Suprapubic skin (tissue), 4 donors: Measurements from ENCODE around the gene CEP350.

Experiments
- POLR2A ChIP-seq, 2 donors: fragments of 450-650 bp; IDR thresholded peaks; one replicate each; pipeline ENCODE4 v1.6.1; 2017; ENCODE audit warnings: antibody characterized with exemption in 2 of 2, mild to moderate bottlenecking in 2 of 2, moderate library complexity in 2 of 2
- POLR2AphosphoS5 ChIP-seq, 3 donors: sonication (generic); formaldehyde crosslinking; IDR thresholded peaks; one replicate each; pipeline ENCODE4 v1.6.1; 2017; ENCODE audit warnings: antibody characterized with exemption in 3 of 3
- TF ChIP-seq, protein P1 (sequence below), 2 donors: fragments of 200-600 bp in 1 of 2; fragments of 450-650 bp in 1 of 2; sonication (generic) in 1 of 2; IDR thresholded peaks; one replicate each; pipeline ENCODE4 v1.5.1; 2016 to 2019; ENCODE audit warnings: antibody characterized with exemption in 2 of 2, mild to moderate bottlenecking in 1 of 2, moderate library complexity in 1 of 2

DNA sequence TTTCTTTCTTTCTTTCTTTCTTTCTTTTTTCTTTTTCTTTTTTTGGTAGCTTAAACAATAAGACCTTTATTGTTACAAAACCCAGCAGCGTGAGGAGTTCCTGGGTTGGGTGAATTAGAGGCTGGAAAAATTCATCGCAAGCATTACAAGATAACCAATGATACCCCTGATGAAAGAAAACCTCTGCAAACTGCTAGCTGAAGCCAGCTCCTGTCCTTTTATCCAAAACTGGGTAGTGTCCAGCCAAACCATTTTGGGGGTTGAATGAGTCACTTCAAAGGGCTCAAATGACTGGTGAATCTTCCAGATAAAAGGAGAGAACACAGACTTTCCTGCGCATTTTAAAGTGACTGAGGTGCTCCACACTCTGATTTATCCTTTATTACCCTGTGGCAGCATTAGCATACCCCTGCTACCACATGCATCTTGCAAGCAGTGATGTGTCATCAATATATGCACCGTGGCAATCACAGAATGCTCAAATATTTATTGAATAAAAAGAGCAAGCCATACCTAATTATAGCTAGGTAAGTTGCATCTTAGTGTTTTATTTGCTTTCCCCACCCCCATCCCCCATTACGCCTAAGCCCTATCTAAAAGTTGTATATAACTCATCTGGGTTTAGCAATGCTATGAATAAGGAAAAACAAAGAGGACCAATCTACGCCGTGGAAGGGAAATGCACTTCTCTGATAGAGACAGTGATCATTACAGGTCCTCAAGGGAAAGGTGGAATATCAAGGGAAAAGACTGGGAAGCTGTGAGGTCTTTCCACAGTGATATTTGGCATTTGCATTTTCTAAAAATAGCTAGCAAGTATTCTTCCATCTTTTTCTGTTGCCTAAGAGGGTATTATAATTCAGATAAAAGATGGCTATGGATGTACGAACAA, 32.4 kb upstream of the CEP350 start:
- TF ChIP-seq, protein P1, sequence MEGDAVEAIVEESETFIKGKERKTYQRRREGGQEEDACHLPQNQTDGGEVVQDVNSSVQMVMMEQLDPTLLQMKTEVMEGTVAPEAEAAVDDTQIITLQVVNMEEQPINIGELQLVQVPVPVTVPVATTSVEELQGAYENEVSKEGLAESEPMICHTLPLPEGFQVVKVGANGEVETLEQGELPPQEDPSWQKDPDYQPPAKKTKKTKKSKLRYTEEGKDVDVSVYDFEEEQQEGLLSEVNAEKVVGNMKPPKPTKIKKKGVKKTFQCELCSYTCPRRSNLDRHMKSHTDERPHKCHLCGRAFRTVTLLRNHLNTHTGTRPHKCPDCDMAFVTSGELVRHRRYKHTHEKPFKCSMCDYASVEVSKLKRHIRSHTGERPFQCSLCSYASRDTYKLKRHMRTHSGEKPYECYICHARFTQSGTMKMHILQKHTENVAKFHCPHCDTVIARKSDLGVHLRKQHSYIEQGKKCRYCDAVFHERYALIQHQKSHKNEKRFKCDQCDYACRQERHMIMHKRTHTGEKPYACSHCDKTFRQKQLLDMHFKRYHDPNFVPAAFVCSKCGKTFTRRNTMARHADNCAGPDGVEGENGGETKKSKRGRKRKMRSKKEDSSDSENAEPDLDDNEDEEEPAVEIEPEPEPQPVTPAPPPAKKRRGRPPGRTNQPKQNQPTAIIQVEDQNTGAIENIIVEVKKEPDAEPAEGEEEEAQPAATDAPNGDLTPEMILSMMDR (IDR thresholded peaks at IDR 0.05): no peak
- TF ChIP-seq POLR2A (IDR thresholded peaks at IDR 0.05) (no peak), POLR2AphosphoS5 (IDR thresholded peaks at IDR 0.05) (no peak)
